Left colon (tissue), 2 donors: Measurements from ENCODE around the gene AKR1A1. TPM values are rescaled to one million over a fixed set of nuclear protein-coding genes. Genes with fewer than 3 reads are reported as not detected.
A peak's percentile ranks its signal among the peaks of the same experiment; 100 is the strongest.

Source experiments
- ATAC-seq: fragments of 200-7000 bp; cut with Tn5 transposase; one replicate; pipeline ENCODE4 v1.9.1; 2020; ENCODE audit warnings: mild to moderate bottlenecking, moderate library complexity
- DNase-seq, 2 donors: peaks; one replicate each; pipeline ENCODE4 v3.0.0-alpha.2; 2020
- intact Hi-C, 2 donors: fragments of 100-400 bp; cut with DNase I in 1 of 2; cut with micrococcal nuclease in 1 of 2; formaldehyde crosslinking; loops; one replicate each; pipeline versions ENCODE4 v1.11.2 to v1.14.0; 2022; cut with DNase I, micrococcal nuclease
- total RNA-seq, 2 donors: library from RNA; stranded (reverse); fragmentation: NEBNext Ultra II Directional; extraction: Animal tissue kit (Norgen Biotek cat#: 25700); gene quantifications; one replicate each; pipeline ENCODE4 v1.2.1, GENCODE V29; 2021
- donor health status: DM: no; HTN: no; CAD: no.
- donor health status: DM: yes; HTN: yes; CAD: no.

The AKR1A1 gene
- total RNA-seq, 2 donors from 2014 or later: 186 to 220 TPM

DNA sequence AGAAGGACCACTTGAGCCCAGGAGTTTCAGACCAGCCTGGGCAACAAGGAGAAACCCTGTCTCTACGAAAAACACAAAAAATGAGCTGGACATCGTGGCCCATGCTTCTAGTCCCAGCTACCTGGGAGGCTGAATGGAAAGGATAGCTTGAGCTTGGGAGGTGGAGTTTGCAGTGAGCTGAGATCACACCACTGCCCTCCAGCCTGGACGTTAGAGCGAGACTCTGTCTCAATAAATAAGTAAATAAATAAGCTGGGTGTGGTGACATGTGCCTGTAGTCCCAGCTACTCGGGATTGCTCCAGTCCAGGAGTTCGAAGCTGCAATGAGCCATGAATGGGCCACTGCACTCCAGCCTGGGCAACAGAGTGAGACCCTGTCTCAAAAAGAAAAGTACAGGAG is 3.6 kb downstream of the AKR1A1 start:
- DNase-seq: peak in 1 of 2 donors; percentile 34
- intact Hi-C loops: no loop called here
- ATAC-seq: peak; percentile 14

DNA sequence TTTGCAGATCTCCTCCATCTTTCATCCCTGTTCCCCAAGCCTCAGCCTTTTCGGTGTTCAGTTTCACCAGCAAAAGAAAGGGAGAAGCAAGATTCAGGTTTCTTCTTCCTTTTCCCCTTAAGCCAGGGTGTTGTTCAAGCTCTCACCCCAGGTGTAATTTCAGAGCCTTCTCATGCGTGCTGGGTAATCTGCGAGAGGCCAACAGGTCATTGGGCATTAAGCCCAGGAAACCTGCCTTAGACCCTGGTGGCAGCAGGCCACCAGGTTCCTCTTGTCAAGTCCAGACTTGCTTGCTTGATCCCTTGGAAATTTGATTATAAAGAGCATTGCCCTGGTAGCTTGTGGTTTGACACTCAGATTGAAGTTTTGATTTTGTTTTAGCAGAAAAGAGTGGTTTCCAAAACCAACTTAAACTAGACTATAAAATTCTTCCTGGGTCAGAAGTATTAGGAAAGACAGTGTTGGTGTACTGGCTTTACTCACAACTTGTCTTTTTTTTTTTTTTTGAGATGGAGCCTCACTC is 6.9 kb downstream of the AKR1A1 start:
- intact Hi-C loops: no loop called here
- DNase-seq (no peak), ATAC-seq (peak; percentile 25)

DNA sequence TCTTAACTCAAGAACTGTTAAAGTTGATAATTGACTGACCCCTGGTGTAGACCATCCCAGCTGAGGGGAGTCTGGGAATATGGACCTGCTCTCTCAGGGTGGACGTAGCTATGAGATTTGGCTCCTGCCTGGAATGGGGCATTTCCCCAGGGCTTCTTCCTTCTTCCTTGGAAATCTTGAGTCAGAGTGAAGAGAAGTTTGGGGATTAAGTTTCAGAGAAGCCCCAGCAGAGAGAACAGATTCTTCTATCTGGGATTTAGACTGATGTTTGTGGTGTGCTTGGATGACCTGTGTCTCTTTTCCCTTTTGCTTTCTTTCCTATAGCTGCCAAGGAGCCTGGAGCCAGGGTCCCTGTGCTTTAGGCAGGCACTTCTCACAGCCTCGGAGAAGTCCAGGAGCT is 13.2 kb downstream of the AKR1A1 start:
- intact Hi-C loops: loop anchor here in 1 of 2 donors (10.0 kb wide), 1 partner anchor 49 kb away; no protein-coding TSS in a partner anchor
- ATAC-seq: no peak
- DNase-seq: no peak

DNA sequence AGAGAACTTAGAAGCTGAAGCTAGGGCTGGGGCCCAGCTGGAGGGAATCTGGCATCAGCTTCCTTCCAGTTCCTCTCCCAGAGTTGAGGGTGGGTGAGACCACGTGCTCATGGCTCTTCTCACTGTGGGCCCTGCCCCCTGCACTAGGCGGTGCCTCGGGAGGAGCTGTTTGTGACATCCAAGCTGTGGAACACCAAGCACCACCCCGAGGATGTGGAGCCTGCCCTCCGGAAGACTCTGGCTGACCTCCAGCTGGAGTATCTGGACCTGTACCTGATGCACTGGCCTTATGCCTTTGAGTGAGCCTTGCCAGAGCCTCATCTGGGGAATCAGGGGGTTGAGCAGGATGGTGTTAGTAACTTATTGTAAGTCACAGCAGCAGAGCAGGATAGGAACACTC is 16.1 kb downstream of the AKR1A1 start:
- DNase-seq (peak in 1 of 2 donors; percentile 35), ATAC-seq (peak; percentile 25)
- intact Hi-C loops: loop anchor here in 1 of 2 donors (10.0 kb wide), 1 partner anchor 52 kb away; no protein-coding TSS in a partner anchor

DNA sequence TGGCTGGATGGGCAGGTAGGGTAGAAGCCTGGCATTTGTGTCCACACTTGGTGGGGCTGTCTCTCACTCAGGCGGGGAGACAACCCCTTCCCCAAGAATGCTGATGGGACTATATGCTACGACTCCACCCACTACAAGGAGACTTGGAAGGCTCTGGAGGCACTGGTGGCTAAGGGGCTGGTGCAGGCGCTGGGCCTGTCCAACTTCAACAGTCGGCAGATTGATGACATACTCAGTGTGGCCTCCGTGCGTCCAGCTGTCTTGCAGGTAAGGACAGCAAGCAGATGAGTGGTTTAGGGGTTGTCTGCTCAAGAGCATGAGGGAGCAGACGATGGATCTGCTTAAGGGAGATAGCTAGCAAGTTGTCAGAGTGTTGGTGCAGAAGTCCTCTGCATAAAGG is 17.3 kb downstream of the AKR1A1 start:
- ATAC-seq: no peak
- DNase-seq: no peak
- intact Hi-C loops: loop anchor here in 1 of 2 donors (10.0 kb wide), 1 partner anchor 53 kb away; no protein-coding TSS in a partner anchor

DNA sequence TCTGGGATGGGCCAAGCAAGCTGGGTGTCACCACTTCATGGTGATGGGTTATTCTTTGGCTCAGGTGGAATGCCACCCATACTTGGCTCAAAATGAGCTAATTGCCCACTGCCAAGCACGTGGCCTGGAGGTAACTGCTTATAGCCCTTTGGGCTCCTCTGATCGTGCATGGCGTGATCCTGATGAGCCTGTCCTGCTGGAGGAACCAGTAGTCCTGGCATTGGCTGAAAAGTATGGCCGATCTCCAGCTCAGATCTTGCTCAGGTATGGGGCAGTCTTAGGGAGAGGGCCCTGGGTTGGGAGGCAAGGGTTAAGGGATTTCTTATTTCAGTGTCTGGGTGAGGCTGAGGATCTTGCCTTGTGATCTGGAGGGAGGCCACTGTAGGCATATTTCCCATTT is 17.8 kb downstream of the AKR1A1 start:
- ATAC-seq: no peak
- intact Hi-C loops: loop anchor here in 1 of 2 donors (10.0 kb wide), 1 partner anchor 54 kb away; no protein-coding TSS in a partner anchor
- no peak for DNase-seq

DNA sequence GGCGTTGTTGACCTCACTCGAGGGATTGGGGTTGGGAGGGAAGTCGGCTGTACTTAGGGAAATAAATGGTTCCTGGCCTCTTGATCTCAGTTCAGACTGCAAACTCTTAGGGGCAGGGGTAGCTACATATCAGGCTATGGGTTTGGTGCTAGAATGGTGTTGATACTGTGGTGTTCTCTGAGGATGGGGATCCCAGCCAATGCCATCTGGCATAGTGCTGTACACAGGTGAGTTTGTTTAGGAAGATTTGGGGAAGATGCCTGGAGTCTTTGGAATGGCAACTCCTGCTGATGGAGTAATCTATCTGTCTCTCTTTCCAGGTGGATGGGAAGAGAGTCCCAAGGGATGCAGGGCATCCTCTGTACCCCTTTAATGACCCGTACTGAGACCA is 18.9 kb downstream of the AKR1A1 start:
- intact Hi-C loops: loop anchor here in 1 of 2 donors (10.0 kb wide), 1 partner anchor 55 kb away; no protein-coding TSS in a partner anchor
- no peak for DNase-seq
- ATAC-seq: peak; percentile 4

DNA sequence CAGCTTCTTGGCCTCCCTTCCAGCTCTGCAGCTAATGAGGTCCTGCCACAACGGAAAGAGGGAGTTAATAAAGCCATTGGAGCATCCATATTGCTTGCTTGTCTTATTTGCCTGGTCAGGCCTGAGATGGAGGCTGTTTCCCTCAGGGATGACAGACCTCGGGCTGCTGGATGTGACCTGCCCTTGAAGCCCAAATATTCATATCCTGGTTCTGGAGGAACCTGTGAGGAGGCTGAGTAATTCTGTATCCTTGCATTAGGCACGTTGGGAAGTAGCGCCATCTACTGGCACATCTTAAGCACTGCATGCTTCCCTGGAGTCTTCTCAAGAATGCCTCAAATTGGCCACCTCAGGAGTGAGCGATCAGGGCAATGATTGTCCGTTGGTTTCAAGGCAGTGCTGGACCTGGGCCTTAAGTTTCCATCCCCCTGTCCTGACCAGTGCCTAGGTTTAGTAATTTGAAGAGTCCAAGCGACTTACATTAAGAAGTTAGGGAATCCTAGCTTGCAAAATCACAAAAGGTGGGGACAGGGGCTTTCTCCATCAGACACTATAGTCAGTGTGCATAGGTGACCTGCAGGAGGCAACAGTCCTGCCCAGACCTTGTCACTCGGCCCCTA is 19.4 kb downstream of the AKR1A1 start:
- intact Hi-C loops: loop anchor here (5.0 to 10.0 kb wide), 3 partner anchors 55 to 213 kb away; no protein-coding TSS in a partner anchor
- peak; percentile 55 to 60 for DNase-seq
- peak; percentile 85 for ATAC-seq

DNA sequence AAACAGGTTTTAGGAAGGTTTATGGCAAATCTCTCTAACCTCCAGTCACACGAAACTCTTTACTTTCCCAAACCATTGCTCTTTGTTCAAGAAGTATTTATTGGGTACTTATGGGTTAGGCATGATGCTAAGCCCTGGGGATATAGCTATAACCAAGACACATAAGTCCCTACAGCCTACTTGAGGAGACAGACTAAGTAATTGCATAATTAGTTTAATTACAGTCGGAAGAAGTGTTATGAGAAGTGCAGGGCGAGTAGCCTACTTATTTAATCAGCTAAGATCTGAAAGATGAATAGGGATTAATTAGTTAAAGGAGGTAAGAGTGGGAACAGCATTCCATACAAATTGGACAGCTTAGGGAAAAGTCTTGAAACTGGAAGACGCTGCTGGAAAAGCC is 20.0 kb downstream of the AKR1A1 start:
- no peak for DNase-seq
- intact Hi-C loops: loop anchor here in 1 of 2 donors (5.0 kb wide), 2 partner anchors 58 to 213 kb away; no protein-coding TSS in a partner anchor
- ATAC-seq: no peak

DNA sequence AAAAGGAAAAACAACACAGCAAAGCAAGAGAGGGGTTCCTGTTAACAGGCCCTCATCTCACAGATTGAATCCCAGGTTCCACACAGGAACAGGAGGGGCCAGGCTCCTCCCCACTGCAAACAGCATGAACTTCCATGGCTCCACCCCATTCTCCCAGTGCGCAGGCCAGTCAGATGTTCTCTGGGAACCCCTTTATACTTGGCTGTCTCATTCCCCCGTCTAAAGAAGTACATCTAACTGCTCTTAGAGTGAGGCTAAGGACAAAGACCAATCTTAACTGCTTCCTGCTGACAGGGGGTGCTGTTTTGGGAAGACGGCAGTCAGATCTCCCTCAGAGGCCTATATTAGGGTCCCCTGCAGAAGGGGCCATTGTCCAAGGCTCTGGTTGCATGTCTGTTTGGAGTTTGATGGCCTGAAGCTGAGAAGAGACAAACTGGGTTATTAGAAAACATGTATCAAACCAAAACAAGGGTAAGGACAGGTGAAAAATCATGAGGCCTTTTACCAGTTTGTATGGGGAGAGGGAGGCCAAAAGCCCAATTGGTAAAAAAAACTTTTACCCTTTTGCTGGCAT is 22.7 kb downstream of the AKR1A1 start:
- DNase-seq: no peak
- ATAC-seq: no peak
- intact Hi-C loops: loop anchor here in 1 of 2 donors (5.0 kb wide), 2 partner anchors 61 to 216 kb away; no protein-coding TSS in a partner anchor

DNA sequence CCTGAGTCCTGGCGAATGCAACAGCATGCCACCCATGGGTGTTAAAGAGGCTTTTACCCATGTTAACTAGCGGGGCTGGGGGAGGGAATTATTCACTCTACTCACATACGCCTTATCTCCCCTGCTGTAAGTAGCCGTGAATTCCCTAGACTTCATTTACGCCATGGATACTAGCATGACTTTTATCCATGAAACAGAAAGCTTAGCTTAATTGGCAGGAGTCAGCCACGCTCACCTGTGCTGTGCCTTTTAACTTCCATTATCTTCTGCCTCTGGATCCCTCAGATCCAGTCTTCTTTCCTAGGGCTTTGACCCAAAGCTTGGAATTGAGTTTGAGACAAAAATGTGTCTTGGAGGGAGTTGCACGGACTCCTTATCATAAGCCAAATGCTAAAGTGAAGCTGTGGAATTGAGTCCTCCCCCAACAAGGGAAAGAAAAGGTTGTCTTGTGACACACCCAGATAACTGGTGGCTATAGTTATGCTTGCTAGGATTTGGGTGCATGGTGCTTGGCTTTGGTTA is 23.5 kb downstream of the AKR1A1 start:
- DNase-seq: no peak
- intact Hi-C loops: loop anchor here in 1 of 2 donors (5.0 kb wide), 2 partner anchors 62 to 217 kb away; no protein-coding TSS in a partner anchor
- no peak for ATAC-seq

DNA sequence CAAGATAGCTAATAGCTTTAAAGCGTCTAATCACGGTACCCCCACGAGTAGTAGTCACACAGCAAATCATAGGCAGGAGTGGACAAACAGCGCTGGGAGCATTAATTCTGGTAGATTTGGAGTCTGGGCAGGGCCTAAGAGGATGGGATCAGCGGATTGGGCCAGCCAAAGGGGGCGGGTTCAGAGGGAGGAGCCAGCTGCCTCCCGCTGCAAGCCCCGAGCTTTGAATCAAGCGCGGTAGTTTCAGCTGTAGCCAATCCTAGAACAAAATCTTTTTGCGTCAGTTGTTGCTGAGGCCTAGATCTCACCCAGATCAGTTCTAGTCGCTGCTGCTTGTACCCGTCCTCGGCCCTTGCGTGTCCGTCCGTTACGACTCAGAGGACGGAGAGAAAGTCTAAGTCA is 32.6 kb downstream of the AKR1A1 start:
- DNase-seq (peak; percentile 94 to 97), ATAC-seq (peak; percentile 79)
- intact Hi-C loops: loop anchor here in 1 of 2 donors (10.0 kb wide), 1 partner anchor 102 kb away; the partner anchor contains the start of genes GPBP1L1 and TMEM69

DNA sequence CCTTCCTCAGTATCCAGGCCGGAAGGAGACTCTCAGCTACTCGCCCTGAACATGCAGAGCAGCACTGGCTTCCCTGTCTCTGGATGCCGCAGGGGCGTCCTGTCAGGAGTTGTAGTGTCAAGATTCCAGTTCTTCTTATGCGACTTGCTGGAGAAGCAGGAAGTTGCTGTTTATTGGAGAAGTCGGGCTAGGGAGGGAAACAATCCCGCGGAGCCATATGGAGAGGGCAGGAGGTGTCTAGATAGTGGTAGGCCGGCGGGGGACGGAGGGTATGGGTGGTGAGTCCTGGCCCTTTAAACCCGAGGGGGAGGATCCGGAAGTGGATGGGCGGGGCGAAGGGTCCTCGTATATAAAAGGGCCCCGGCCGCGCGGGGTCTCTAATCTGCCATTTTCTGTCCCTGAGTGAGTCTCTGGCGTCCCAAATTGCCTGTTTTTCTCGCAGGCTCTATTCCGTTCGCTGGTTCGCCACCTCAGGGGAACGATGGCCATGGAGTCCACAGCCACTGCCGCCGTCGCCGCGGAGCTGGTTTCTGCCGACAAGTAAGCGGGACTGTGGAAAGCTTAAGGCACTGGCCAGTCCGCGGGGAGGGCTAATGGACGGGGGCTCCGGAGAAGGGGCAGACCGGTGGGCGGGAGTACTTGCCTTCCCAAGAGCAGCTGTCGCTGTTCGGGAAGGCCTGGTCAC is 33.2 kb downstream of the AKR1A1 start, which contains the start of gene NASP:
Gene NASP (plus strand): TSS at position 376 of the 685 bp plus-strand sequence. CDS start 106 bp downstream, at position 482.
- DNase-seq (peak; percentile 85 to 94), ATAC-seq (peak; percentile 77)
- intact Hi-C loops: loop anchor here in 1 of 2 donors (10.0 kb wide), 1 partner anchor 101 kb away; the partner anchor contains the start of genes GPBP1L1 and TMEM69

DNA sequence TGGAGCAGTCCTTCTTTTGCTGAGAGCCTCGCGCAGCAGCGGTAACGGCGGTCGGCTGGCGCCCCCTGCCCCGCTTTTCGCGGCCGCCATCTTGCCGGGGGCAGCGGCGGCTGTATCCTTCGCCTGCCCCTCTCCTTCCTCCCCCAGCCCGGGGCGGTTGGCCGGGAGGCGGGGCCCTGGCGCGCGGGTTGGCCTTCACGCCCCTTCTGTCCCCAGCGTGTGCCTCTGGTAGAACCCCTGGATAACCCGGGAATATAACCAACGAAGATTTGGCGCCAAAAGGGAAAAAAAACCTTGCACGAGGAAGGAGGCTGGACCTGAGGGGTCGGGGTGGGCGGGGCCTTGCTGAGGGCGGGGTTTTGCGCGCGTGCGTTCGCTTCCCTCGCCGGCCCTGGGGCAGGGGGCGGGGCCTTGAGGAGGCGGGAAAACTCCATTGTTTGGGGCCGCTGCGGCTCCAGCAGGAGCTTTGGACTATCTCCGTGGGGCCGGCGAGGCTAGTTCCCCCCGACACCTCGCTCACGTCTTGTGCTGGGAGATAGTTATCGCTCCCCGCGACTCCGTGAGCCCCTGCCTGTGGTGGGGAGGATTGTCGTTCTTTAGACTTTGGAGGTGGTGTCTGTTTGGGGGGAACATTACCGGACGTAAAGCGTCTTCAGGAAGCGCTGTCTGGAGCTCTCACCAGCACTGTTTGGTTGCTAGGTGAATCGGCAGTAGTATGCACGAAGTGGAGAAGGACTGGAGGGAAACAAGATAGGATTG is 33.9 kb downstream of the AKR1A1 start:
- ATAC-seq: peak; percentile 78
- intact Hi-C loops: loop anchor here in 1 of 2 donors (10.0 kb wide), 1 partner anchor 100 kb away; the partner anchor contains the start of genes GPBP1L1 and TMEM69
- DNase-seq: peak; percentile 84 to 94

DNA sequence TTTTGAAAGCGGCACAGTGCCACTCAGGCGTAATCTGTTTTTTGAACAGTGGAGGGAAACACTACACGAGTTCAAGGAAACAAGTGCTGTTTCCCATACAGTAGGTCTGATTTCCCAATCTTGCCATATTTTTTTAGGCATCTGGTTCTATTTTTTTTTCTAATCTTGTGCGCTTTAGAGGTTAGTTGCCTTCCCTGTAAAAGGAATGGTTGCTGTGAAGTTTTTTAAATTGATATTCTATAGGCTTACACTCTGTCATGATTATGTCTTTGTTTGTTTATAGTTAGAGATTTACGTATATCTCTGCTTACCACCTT is 34.4 kb downstream of the AKR1A1 start:
- DNase-seq (no peak), ATAC-seq (no peak)
- intact Hi-C loops: loop anchor here in 1 of 2 donors (10.0 kb wide), 1 partner anchor 100 kb away; the partner anchor contains the start of genes GPBP1L1 and TMEM69

DNA sequence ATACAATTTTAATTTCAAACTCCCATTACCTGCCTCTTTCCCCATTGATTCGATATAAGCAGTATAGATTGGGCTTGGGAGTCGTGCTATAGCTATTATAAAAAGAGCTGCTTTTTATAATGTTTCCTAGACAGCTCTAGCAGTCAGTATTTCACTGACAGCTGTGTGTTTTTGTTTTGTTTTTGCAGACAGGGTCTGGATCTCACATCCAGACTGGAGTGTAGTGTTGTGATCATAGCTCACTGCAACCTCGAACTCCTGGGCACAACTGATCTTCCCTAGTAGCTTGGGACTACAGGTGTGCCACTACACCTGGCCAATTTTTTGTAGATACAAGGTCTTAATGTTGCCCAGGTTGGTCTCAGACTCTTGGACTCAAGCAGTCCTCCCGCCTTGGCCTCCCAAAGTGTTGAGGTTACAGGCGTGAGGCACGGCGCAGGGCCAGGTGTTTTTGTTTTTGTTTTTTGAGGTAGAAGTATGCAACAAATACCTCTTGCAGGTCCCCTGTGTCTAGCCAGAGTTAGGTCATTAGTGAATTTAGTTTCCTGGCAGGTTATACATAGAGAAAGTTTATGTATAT is 35.0 kb downstream of the AKR1A1 start:
- ATAC-seq (no peak), DNase-seq (no peak)
- intact Hi-C loops: loop anchor here in 1 of 2 donors (10.0 kb wide), 1 partner anchor 99 kb away; the partner anchor contains the start of genes GPBP1L1 and TMEM69

DNA sequence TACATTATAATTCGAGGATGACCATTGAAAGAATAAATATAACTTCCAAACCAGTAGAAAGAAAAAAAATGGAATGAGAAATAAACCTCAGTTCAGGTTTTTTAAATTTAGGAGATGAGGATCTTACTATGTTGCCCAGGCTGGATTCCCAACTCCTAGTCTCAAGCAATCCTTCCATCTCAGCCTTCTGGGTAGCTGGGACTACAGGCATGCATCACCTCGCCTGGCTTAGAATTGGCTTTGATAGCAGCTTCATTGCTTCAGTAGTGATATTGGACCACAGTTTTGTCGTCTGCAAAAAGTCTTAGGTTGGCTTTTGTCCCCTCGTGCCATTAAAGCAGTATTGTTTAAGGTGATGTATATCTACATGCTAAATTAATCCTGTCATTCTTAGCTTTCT is 36.1 kb downstream of the AKR1A1 start:
- ATAC-seq (no peak), DNase-seq (no peak)
- intact Hi-C loops: loop anchor here in 1 of 2 donors (10.0 kb wide), 1 partner anchor 98 kb away; the partner anchor contains the start of genes GPBP1L1 and TMEM69
